ENCODE data around the gene SFMBT2. TPM values are rescaled to one million over a fixed set of nuclear protein-coding genes. Genes with fewer than 3 reads are reported as not detected.
A peak's percentile ranks its signal among the peaks of the same experiment; 100 is the strongest.

SFMBT2 gene
- total and polyA plus RNA-seq, 2 of the 4 experiments (the other 2 are of a cell fraction): 0.70 to 1.3 TPM

DNA sequence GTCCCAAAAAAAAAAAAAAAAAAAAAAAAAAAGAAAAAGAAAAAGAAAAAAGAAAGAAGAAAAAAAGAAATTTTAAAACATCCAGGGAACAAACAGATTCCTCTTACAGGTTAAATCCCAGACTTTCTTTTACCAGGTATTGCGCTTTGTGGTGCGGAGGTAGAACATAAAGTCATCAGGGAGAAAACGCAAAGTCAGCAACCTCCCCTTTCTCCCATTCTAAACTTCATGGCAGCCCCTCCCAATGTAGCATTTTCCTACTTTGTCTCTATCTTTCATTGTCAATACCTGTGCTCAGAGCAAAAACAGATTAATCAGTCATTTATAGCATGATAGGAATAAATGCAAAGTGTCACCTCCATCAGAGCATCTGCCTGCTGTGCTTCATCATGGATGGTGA lies 299.7 kb downstream of the SFMBT2 start:
- H3K4me3 ChIP-seq (ENCODE audit: insufficient read depth, low read depth, low read length): no peak overlapping the region
- H3K56ac ChIP-seq (ENCODE audit: extremely low read depth, insufficient read depth, low read length): no peak overlapping the region
- no peak overlapping the region for H2BK120ac ChIP-seq (ENCODE audit: low read depth, low read length)
- H3K79me1 ChIP-seq (ENCODE audit: low read depth in 1 of 2, low read length in 2 of 2): no peaks in the 10 kb centered on the region
- intact Hi-C loops (cut with micrococcal nuclease): no loop called here
- no peak overlapping the region for H2BK20ac ChIP-seq (ENCODE audit: low read depth, low read length)
- H2BK5ac ChIP-seq (ENCODE audit: low read depth, low read length, poor library complexity, severe bottlenecking): no peak overlapping the region
- no peaks in the 10 kb centered on the region; the same call in 1 of the 2 replicates for H3K27me3 ChIP-seq (ENCODE audit: control insufficient read depth, insufficient read depth, low read length)
- H3K9me1 ChIP-seq (ENCODE audit: insufficient read depth, low read length): no peaks in the 10 kb centered on the region
- ATAC-seq (ENCODE audit: low read depth) (no peak), DNase-seq (no peak)
- TF ChIP-seq SMC3 (IDR thresholded peaks at IDR 0.05; ENCODE audit: low read depth, low read length) (no peak), MAFK (IDR thresholded peaks at IDR 0.05; ENCODE audit: low read depth, low read length) (peak; percentile 89), BHLHE40 (IDR thresholded peaks at IDR 0.05; ENCODE audit: low read depth, low read length) (no peak), RFX5 (IDR thresholded peaks at IDR 0.05; ENCODE audit: low read depth, low read length) (no peak)
- 0 out of 2 replicates have a peak, but pooled peaks cover 2% of the 10 kb centered on the region for H3K9me3 ChIP-seq (ENCODE audit: control insufficient read depth, insufficient read depth, low read length)
- no peak overlapping the region for H2AFZ ChIP-seq (replicated peaks; ENCODE audit: low read length, poor library complexity)
- H2AK9ac ChIP-seq (replicated peaks; ENCODE audit: low read depth, low read length, poor library complexity): no peak overlapping the region
- no TSS peak for BruUV-seq (replicated peaks)
- H3K18ac ChIP-seq (ENCODE audit: low read depth, low read length): no peak overlapping the region
- no peaks in the 10 kb centered on the region for H4K20me1 ChIP-seq (ENCODE audit: insufficient read depth, low read length)
- ChIA-PET POLR2A (ENCODE audit: unreplicated experiment) (interaction anchor here (0.6 kb wide), 1 partner anchor 90 kb away, joined by 3 read pairs; no protein-coding TSS in a partner anchor), CTCF (interaction anchor here (1.1 kb wide), 1 partner anchor 10 kb away, joined by 3 read pairs; no protein-coding TSS in a partner anchor)
- in situ Hi-C loops (cut with MboI; ENCODE audit: low sequenced_read_pairs): no loop called here
- no peaks in the 10 kb centered on the region for H3K36me3 ChIP-seq (ENCODE audit: control insufficient read depth, insufficient read depth, low read length)
- no peak overlapping the region for H3K14ac ChIP-seq (replicated peaks; ENCODE audit: low read depth, low read length)
- no CpG with 5 or more reads among the region's 3 CpGs for WGBS, 2 experiments (ENCODE audit: extremely low coverage in 2 of 2, insufficient read length in 1 of 2)
- no peak overlapping the region for H4K8ac ChIP-seq (ENCODE audit: low read depth in 2 of 2, low read length in 2 of 2)
- no peak overlapping the region for H3K4me2 ChIP-seq (ENCODE audit: low read depth, low read length)
- no peak overlapping the region for H3K27ac ChIP-seq (ENCODE audit: insufficient read depth, low read length)
- no peak overlapping the region for H3K23ac ChIP-seq (ENCODE audit: low read depth, low read length)
- no peak overlapping the region for H3K4ac ChIP-seq (ENCODE audit: low read depth, low read length)
- H2BK15ac ChIP-seq (ENCODE audit: low read depth, low read length): no peak overlapping the region
- no peak overlapping the region for H4K5ac ChIP-seq (ENCODE audit: low read depth, low read length)
- no peak overlapping the region for H3K9ac ChIP-seq (ENCODE audit: low read depth, low read length)
- dilution Hi-C loops (cut with HindIII; ENCODE audit: low sequenced_read_pairs, unreplicated experiment): no loop called here
- no peak overlapping the region for H4K91ac ChIP-seq (ENCODE audit: insufficient read depth, low read depth, low read length)
- peaks cover 2% of the 10 kb centered on the region; the same call in 1 of the 2 replicates for H3K4me1 ChIP-seq (ENCODE audit: control insufficient read depth, insufficient read depth, low read length)
- no peak overlapping the region for H2AK5ac ChIP-seq (ENCODE audit: low read depth, low read length)

Small RNA genes lying within 50 kb of the gene (microRNA-seq; reads per million reads assigned to microRNA genes)
- not detected for gene AL590095.2 (ENCODE audit: insufficient read depth, insufficient read length)
- not detected for gene COX6CP17 (ENCODE audit: insufficient read depth, insufficient read length)

Small RNA genes lying within 50 kb of the gene (small RNA-seq; reads per million reads assigned to genes)
- gene AL590095.2 (0 reads per million in 5 experiments), gene COX6CP17 (0 reads per million in 5 experiments)

Data from IMR-90 (cell line).